GM18951 (cell line): ENCODE results near the gene TBRG1.

Experiments
- POLR2A ChIP-seq: IDR thresholded peaks from 4 replicates; pipeline ENCODE4 v1.6.1; 2011; ENCODE audit warnings: mild to moderate bottlenecking; ENCODE audit not compliant: insufficient read length, insufficient read depth; ENCODE audit errors: extremely low read depth
- in situ Hi-C: fragments of 300-500 bp; cut with MboI; formaldehyde crosslinking; loops from one replicate; pipeline ENCODE4 v1.12.0; 2022; ENCODE audit warnings: low sequenced_read_pairs, mixed read lengths, inconsistent platforms; ENCODE audit not compliant: unreplicated experiment

Gene TBRG1

GRCh38 chr11:124682443-124682842 is 59.8 kb downstream of the TBRG1 start:
- no peak for TF ChIP-seq POLR2A
- in situ Hi-C loops, result no loop called here
